ENCODE results near the gene ENPP3. TPM values are rescaled to one million over a fixed set of nuclear protein-coding genes. Genes with fewer than 3 reads are reported as not detected.
A peak's percentile ranks its signal among the peaks of the same experiment; 100 is the strongest.

ENPP3 gene
- total RNA-seq, 2 donors from 2014 or later = 11.5 to 21.4 TPM

DNA sequence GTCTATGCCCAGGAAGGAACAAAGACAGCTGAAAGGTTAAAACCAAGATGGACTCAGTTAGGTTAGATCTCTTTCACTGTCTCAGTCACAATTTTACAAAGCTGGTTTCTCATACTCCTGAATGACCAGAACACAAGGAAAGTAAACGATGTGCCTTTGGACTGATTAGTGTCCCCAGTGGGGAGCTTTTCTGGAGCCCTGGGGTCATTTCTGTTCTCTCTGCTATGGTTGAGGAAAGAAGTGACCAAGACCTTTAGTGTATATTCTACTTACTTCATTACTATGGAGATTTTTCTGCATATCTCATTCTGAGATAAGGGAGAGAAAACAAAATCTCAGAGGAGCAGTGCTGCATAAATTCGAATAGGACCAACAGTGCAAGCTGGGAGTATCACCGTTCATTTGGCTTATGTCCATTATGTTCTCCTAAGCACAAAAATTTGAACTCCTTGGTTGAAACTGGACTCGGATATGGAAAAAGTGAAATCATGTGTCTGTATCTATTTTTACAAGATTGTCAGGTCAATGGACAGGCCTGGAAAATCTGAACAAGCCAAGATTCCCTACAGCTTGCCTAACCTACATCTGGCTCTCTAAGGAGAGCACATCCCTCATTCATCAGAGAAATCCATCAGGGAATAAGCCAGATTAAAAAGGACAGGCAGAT is 136.3 kb downstream of the ENPP3 start:
- TF ChIP-seq, protein P1, sequence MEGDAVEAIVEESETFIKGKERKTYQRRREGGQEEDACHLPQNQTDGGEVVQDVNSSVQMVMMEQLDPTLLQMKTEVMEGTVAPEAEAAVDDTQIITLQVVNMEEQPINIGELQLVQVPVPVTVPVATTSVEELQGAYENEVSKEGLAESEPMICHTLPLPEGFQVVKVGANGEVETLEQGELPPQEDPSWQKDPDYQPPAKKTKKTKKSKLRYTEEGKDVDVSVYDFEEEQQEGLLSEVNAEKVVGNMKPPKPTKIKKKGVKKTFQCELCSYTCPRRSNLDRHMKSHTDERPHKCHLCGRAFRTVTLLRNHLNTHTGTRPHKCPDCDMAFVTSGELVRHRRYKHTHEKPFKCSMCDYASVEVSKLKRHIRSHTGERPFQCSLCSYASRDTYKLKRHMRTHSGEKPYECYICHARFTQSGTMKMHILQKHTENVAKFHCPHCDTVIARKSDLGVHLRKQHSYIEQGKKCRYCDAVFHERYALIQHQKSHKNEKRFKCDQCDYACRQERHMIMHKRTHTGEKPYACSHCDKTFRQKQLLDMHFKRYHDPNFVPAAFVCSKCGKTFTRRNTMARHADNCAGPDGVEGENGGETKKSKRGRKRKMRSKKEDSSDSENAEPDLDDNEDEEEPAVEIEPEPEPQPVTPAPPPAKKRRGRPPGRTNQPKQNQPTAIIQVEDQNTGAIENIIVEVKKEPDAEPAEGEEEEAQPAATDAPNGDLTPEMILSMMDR (IDR thresholded peaks at IDR 0.05) = no peak
- no peaks in the 10 kb centered on the region for H3K4me1 ChIP-seq
- H3K36me3 ChIP-seq = no peaks in the 10 kb centered on the region
- H3K9ac ChIP-seq (ENCODE audit: low read depth in 2 of 2, low read length in 2 of 2) = no peak overlapping the region
- intact Hi-C loops (cut with DNase I) = no loop called here
- H3K27ac ChIP-seq = no peak overlapping the region
- H3K27me3 ChIP-seq = no peaks in the 10 kb centered on the region
- H3K9me3 ChIP-seq = no peaks in the 10 kb centered on the region
- no peak for DNase-seq
- no peak overlapping the region for H3K4me3 ChIP-seq

DNA sequence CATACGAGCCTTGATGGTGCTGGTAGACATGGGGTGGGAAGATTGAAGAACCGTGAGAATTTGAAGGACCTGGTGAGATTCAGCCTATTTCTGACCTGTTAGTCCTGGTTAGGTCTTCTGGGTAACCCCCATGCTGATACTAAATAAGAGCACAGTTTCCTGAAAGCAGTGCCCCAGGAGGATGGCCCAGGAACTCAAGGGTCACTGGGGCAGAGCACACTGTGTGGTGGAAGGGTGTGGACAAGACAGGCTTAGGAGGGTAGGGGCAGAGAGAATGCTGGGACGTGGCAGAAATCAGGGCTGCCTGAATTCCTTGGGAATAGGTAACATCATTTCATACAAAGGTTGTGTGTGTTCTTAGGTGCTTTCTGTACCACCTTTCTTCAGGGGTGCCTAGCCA is 138.8 kb downstream of the ENPP3 start:
- H3K27ac ChIP-seq = no peak overlapping the region
- TF ChIP-seq, protein P1 (IDR thresholded peaks at IDR 0.05) = no peak
- intact Hi-C loops (cut with DNase I) = no loop called here

DNA sequence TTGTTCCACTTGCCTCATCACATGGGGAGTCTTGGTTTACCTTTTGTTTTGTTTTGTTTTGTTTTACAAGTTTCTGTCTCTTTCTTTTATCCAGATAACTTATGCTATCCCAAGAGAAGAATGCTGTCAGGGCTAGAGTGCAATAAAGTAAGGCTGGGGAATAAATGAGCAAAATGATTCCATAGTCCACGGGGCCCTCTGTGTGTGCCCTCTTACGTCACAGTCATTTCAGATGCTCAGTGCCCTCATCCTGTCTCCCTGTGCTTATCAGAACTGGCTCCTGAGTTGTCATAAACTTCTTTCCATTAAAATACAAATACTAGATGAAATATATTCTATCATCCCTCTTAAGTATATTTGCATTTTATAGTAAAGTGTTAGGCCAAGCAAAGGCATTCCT is 139.9 kb downstream of the ENPP3 start:
- Histone ChIP-seq H3K36me3 (no peaks in the 10 kb centered on the region), H3K9me3 (no peaks in the 10 kb centered on the region), H3K27me3 (no peaks in the 10 kb centered on the region), H3K4me3 (no peak overlapping the region), H3K9ac (ENCODE audit: low read depth in 2 of 2, low read length in 2 of 2) (no peak overlapping the region), H3K4me1 (no peaks in the 10 kb centered on the region), H3K27ac (no peak overlapping the region)
- TF ChIP-seq, protein P1 (IDR thresholded peaks at IDR 0.05) = no peak
- DNase-seq = peak; percentile 35
- intact Hi-C loops (cut with DNase I) = no loop called here

More for the DNA sequence above, 138.8 kb downstream of the ENPP3 start:
- Histone ChIP-seq H3K27me3 (no peaks in the 10 kb centered on the region), H3K36me3 (no peaks in the 10 kb centered on the region), H3K9me3 (no peaks in the 10 kb centered on the region), H3K4me1 (no peaks in the 10 kb centered on the region), H3K4me3 (no peak overlapping the region), H3K9ac (ENCODE audit: low read depth in 2 of 2, low read length in 2 of 2) (no peak overlapping the region)
- no peak for DNase-seq

DNA sequence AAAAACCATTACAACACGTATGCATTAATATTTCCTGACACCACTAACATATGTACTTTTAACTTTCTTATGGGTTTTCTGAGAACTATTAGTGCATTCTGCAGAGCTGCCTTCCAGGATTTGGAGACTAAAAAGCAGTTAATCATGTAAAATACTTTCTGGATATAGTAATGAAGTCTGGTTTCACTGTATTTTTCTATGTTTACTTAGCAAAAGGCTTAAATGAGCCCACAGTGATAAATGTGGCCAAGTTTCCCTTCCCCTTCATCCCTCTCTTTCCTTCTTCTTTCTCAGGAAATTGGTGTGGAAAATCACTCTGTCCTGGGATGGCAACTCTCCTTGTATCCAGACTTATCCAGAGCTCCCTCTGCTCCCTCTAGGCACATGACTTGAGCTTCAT is 141.1 kb downstream of the ENPP3 start:
- H3K9me3 ChIP-seq = no peaks in the 10 kb centered on the region
- no peak overlapping the region for H3K4me3 ChIP-seq
- H3K36me3 ChIP-seq = no peaks in the 10 kb centered on the region
- intact Hi-C loops (cut with DNase I) = no loop called here
- DNase-seq = no peak
- no peak overlapping the region for H3K27ac ChIP-seq
- no peaks in the 10 kb centered on the region for H3K4me1 ChIP-seq
- no peak overlapping the region for H3K9ac ChIP-seq (ENCODE audit: low read depth in 2 of 2, low read length in 2 of 2)
- TF ChIP-seq, protein P1 (IDR thresholded peaks at IDR 0.05) = no peak
- no peaks in the 10 kb centered on the region for H3K27me3 ChIP-seq

DNA sequence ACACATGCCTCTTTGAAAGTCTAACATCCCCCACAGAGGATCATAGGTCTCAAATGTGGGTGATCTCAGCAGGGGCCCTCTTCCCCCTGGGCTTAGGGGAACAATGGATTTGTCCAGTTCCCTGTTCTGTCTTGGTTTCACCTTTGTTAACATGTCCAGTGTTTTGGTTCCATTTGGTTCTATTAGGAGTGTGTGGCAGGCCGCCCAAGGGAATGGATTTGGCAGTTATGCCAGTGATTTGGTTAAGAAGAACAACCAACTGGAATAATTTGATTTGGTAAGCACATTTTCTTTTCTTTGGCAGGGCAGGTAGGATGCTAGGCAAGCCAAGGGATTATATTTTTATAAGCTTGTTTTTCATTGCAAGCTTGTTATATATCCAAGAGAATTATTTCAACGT is 142.2 kb downstream of the ENPP3 start:
- intact Hi-C loops (cut with DNase I) = no loop called here
- Histone ChIP-seq H3K36me3 (no peaks in the 10 kb centered on the region), H3K9me3 (no peaks in the 10 kb centered on the region), H3K9ac (ENCODE audit: low read depth in 2 of 2, low read length in 2 of 2) (no peak overlapping the region), H3K27me3 (no peaks in the 10 kb centered on the region), H3K27ac (no peak overlapping the region), H3K4me3 (no peak overlapping the region), H3K4me1 (no peaks in the 10 kb centered on the region)
- TF ChIP-seq, protein P1 (IDR thresholded peaks at IDR 0.05) = no peak
- DNase-seq = no peak
